Measurements from ENCODE around the gene RAB8B.

Gene RAB8B

GRCh38 chr15:63188926-63189871, at the start of gene RAB8B:
TSS of gene RAB8B (plus strand) at chr15:63189606. CDS start at chr15:63189625, 19 bp downstream.
- peak; percentile 54 for DNase-seq

GRCh38 chr15:63140936-63141335, 48.5 kb upstream of the RAB8B start:
- no peak for DNase-seq

DNA sequence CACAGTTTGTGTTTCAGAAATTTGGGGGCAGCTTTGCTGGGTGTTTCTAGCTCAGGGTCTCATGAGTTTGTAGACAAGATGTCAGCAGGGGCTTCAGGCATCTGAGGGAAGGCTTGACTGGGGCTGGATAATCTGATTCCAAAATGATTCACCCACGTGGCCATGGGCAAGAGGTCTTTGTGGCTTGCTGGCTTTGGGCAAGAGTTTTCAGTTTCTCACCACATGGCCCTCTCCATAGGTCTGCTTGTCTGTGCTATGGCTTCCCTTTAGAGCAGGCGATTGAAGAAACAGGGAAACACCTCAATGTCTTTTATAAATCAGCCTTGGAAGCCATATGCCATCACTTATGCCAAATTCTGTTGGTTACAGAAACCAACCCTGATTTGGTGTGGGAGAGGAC, 44.0 kb upstream of the RAB8B start:
- DNase-seq: no peak

- DNase-seq: no peak
These were observed 42.7 kb upstream of the RAB8B start for GRCh38 chr15:63146684-63147083.

DNA sequence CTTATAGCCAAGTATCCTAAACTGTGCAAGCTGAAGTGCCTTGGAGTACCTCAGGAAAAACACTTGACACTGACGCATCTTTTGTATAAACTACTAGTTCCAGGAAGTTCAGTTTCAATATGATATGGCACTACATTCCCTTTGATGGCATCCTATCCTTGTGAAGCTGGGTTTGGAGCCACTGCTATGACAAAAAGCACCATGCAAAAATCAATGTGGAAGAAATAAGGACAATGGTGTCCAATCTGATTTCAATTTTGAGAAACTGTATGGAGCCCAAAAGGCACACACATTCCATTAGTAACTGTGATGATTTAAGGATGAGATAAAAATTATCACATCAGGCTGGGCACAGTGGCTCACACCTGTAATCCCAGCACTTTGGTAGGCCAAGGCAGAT, 37.7 kb upstream of the RAB8B start:
- no peak for DNase-seq

DNA sequence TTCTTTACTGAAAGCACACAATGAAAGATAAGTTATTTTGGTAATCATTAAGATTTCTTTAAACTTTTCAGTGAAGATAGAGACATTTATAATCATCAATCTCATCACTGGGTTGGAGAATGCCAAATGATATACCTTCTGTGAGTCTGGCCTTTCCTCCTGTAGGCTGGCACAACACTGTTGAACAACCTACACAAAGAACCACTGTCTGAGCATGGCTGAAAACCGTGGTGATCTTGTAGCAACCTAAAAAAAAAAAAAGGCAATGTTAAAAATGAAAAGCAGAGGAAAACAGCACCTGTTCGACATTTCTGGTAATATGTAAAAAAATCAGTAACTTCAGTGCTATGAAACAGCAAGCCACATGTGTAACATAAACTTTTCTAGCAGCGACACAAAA, 33.9 kb upstream of the RAB8B start:
- no peak for DNase-seq

GRCh38 chr15:63156086-63156710, 33.2 kb upstream of the RAB8B start:
- DNase-seq: no peak

DNA sequence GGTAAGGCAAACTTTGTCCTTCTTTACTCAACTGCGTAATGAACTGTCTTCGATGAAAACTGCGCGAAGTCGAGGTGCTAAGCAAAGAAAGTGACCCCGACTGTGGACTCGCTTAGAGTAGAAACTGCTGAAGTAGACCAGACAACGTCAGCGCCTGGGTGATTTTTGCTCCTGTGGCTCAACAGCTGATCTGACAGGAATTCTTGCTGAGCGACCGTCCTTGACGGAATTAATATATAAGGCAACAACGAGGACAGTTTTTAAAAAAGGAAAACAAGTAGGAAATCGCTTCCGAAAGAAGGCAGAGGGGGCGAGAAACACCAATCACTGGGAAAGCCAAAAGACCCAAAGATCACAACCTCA, 32.7 kb upstream of the RAB8B start:
- no peak for DNase-seq

DNA sequence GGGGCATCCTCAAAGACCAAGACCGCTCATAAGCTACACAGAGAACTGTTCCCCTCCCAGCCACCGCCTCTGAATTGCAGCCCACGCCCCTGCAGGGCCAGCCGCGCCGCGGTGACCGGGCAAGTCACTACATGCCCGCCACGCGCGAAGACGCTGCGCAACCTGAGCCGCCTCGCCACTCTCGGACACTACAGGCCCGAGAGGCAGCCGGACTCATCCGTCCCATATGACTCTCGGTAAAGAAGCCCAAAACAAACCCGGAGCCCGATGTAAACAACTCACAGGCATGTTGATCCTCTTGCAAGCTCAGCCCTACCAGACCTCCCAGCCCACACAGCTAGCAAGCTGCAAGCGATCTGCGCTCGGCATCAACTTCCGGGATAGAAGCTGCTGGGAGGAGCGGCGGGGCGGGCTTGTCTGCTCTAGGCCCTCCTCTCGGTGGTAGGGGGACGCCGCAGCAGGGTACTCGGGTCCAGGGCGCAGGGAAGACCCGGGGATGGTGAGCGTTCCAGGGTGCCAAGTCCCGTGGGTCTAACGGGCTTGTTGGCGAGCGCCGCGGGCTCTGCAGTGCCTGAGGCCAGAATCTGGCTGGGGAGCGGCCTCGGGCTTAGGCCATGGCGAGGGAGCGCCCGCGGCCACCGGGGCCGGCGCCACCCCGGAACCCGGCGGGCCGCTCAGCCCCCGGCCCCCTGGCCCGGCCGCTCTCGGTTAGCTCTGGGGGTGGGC, 32.1 kb upstream of the RAB8B start, which contains the start of gene RPS27L:
Gene RPS27L (minus strand): TSS at position 360 of the 726 bp plus-strand sequence. CDS start 72 bp downstream, at position 288.
- DNase-seq: peak; percentile 53

DNA sequence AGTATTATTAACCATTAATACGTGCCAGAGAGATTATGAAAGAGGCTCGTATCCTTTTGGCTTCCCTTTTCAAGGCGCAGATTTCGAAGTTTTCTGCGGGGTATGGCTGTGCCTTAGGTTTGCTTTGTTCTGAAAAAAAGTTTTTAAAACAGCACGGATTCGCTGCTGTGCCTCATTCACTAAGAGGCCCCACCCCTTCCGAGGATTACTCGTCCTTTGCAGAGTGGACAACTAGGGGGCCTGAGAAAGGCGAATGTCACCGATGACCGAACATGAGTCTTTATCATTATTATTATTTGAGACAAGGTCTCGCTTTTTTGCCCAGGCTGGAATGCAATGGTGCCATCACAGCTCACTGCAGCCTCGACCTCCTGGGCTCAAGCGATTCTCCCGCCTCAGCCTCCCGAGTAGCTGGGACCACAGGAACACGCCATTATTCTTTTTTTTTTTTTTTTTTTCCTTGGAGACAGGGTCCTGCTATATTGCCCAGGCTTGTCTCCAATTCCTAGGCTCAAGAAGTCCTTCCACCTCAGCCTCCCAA, 31.4 kb upstream of the RAB8B start:
- DNase-seq: no peak

GRCh38 chr15:63160638-63161037, 28.8 kb upstream of the RAB8B start:
- no peak for DNase-seq

GRCh38 chr15:63163217-63163616, 26.2 kb upstream of the RAB8B start:
- DNase-seq: no peak

GRCh38 chr15:63165166-63165859, 24.1 kb upstream of the RAB8B start:
- DNase-seq: no peak

DNA sequence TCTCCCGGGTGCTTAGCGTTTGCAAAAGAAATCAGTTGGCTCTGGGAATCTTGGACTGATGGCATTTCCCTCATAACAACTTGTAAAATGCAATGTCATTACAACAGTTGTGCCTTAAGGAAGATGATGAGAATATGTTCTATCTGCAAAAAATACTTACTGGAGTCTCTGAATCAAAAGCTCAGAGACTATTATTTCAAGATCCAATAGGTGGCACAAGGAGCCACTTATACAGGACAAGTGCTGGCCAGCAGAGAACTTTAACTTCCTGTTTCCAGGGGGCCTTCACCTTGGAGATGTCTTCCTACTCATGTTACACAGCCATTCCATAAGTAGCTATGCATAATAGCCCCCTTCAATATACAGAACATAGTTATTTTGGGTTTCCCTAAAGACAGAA, 23.2 kb upstream of the RAB8B start:
- peak; percentile 21 for DNase-seq

- no peak for DNase-seq
These were observed 19.6 kb upstream of the RAB8B start for GRCh38 chr15:63169788-63170187.

DNA sequence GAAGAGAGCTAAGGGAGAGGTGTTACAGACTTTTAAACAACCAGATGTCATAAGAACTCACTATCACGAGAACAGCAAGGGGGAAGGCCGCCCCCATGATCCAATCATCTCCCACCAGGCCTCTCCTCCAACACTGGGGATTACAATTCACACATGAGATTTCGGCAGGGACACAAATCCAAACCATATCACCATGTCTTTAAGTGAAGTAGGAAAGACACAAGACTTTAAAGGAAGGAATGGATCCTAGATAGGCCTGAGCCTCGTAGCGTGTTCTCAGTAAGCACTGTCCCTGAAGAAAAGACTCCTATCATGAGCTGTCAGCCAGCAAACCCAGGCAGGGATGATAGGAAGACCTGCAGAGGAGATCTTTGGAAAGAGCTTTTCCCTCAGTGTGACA, 17.0 kb upstream of the RAB8B start:
- DNase-seq: no peak

- no peak for DNase-seq
These were observed 16.5 kb upstream of the RAB8B start for GRCh38 chr15:63172851-63173451.

DNA sequence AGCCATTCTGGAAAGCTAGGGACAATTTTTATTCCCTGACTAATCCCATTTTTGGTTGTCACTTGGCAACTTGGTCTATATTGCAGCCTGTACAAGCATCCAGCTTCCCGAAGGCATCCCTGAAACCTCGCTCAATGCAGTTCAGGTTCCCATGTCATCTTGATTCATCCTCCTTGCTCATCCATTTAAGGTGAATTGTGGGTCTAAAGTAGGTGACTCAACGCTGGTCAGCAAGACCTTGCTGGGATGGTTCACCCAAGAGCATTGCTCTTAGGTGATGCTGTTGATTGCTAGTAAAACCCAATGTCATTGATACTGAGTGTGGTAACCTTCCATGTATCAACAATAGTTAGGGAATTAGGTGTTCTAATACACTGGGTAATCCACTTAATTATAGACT, 13.1 kb upstream of the RAB8B start:
- no peak for DNase-seq

- no peak for DNase-seq
These were observed 11.4 kb upstream of the RAB8B start for GRCh38 chr15:63178034-63178433.

DNA sequence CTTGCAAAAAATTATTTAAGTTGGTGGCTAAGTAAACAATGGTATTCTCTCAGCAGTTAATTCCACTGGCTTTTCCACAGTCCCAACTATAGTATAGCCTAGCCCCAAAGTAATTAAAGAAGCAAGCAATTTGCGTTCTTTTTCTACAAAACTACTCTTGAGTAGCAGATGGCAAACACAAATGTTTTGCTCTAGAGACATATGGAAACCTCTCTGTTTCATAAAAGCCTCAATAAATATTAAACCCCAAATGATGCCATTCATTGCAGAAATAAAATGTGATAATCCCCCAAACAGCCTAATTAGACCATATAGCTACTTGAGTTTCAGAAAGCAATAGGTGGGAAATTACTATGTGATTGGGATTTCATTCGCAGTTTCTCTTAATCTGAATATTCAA, 8.7 kb upstream of the RAB8B start:
- no peak for DNase-seq

- no peak for DNase-seq
These were observed 7.8 kb upstream of the RAB8B start for GRCh38 chr15:63181648-63182047.

- no peak for DNase-seq
These were observed 4.2 kb upstream of the RAB8B start for GRCh38 chr15:63185206-63185605.
